H9 (cell line): ENCODE measurements around the gene RAC2. TPM values are rescaled to one million over a fixed set of nuclear protein-coding genes. Genes with fewer than 3 reads are reported as not detected.

Experiments used
- DNase-seq: peaks from one replicate; pipeline ENCODE4 v3.0.0-alpha.2; 2017
- H2AFZ ChIP-seq: one replicate; pipeline ENCODE4 v1.6.1; 2013; ENCODE audit warnings: mild to moderate bottlenecking, low read length, control low read depth, moderate library complexity
- H2AK5ac ChIP-seq: 2 replicates; pipeline ENCODE4 v1.6.1; 2013; ENCODE audit warnings: low read length, control low read depth, mixed read lengths; ENCODE audit not compliant: insufficient read length
- H2BK120ac ChIP-seq: one replicate; pipeline ENCODE4 v1.6.1; 2013; ENCODE audit warnings: low read depth, mild to moderate bottlenecking, low read length, control low read depth, inconsistent platforms; ENCODE audit not compliant: poor library complexity, severe bottlenecking
- H2BK12ac ChIP-seq: 2 replicates; pipeline ENCODE4 v1.6.1; 2013; ENCODE audit warnings: low read length, control low read depth, mixed read lengths, low read depth; ENCODE audit not compliant: insufficient read length
- H2BK15ac ChIP-seq: 2 replicates; pipeline ENCODE4 v1.6.1; 2013; ENCODE audit warnings: low read depth, low read length, control low read depth
- H2BK20ac ChIP-seq: one replicate; pipeline ENCODE4 v1.6.1; 2013; ENCODE audit warnings: low read depth, mild to moderate bottlenecking, low read length, control low read depth, inconsistent platforms; ENCODE audit not compliant: poor library complexity, severe bottlenecking
- H2BK5ac ChIP-seq: 2 replicates; pipeline ENCODE4 v1.6.1; 2013; ENCODE audit warnings: low read length, control low read depth, mixed read lengths; ENCODE audit not compliant: insufficient read length
- H3K14ac ChIP-seq: 2 replicates; pipeline ENCODE4 v1.6.1; 2013; ENCODE audit warnings: low read length, control low read depth; ENCODE audit not compliant: insufficient read depth
- H3K18ac ChIP-seq: 2 replicates; pipeline ENCODE4 v1.6.1; 2013; ENCODE audit warnings: low read depth, mild to moderate bottlenecking, mixed read lengths, low read length, control low read depth; ENCODE audit not compliant: insufficient read length
- H3K23ac ChIP-seq: 2 replicates; pipeline ENCODE4 v1.6.1; 2013; ENCODE audit warnings: low read length, control low read depth, mixed read lengths, low read depth; ENCODE audit not compliant: insufficient read length
- H3K23me2 ChIP-seq: 2 replicates; pipeline ENCODE4 v1.6.1; 2013; ENCODE audit warnings: low read depth, mild to moderate bottlenecking, mixed read lengths, low read length, control low read depth; ENCODE audit not compliant: insufficient read length, poor library complexity, severe bottlenecking
- H3K27ac ChIP-seq: 2 replicates; pipeline ENCODE4 v1.5.1; 2013; ENCODE audit warnings: low read length, control low read depth, mixed read lengths, low read depth; ENCODE audit not compliant: insufficient read length
- H3K27me3 ChIP-seq: 2 replicates; pipeline ENCODE4 v1.6.1; 2013; ENCODE audit warnings: low read length, control low read depth, inconsistent platforms; ENCODE audit not compliant: insufficient read depth
- H3K4ac ChIP-seq: 2 replicates; pipeline ENCODE4 v1.6.1; 2013; ENCODE audit warnings: low read depth, mild to moderate bottlenecking, control low read depth, inconsistent platforms, low read length, moderate library complexity
- H3K4me1 ChIP-seq: 2 replicates; pipeline ENCODE4 v1.6.1; 2013; ENCODE audit warnings: low read length, control low read depth, inconsistent platforms; ENCODE audit not compliant: insufficient read depth
- H3K4me2 ChIP-seq: 2 replicates; pipeline ENCODE4 v1.6.1; 2013; ENCODE audit warnings: low read length, control low read depth, mixed read lengths; ENCODE audit not compliant: insufficient read length, insufficient read depth
- H3K56ac ChIP-seq: 2 replicates; pipeline ENCODE4 v1.6.1; 2013; ENCODE audit warnings: low read depth, mild to moderate bottlenecking, mixed read lengths, low read length, control low read depth; ENCODE audit not compliant: insufficient read length
- H3K79me1 ChIP-seq: 2 replicates; pipeline ENCODE4 v1.6.1; 2013; ENCODE audit warnings: low read depth, mild to moderate bottlenecking, moderate library complexity, low read length, control low read depth, inconsistent platforms; ENCODE audit not compliant: insufficient read depth, poor library complexity, severe bottlenecking
- H3K79me2 ChIP-seq: 2 replicates; pipeline ENCODE4 v1.6.1; 2013; ENCODE audit warnings: low read length, control low read depth, inconsistent platforms; ENCODE audit not compliant: insufficient read depth
- H3K9ac ChIP-seq: 2 replicates; pipeline ENCODE4 v1.6.1; 2013; ENCODE audit warnings: low read length, control low read depth, mixed read lengths; ENCODE audit not compliant: insufficient read length; ENCODE audit errors: extremely low read depth
- H3K9me3 ChIP-seq: one replicate; pipeline ENCODE4 v1.6.1; 2013; ENCODE audit warnings: low read depth, low read length, inconsistent platforms; ENCODE audit not compliant: control insufficient read depth
- H3T11ph ChIP-seq: one replicate; pipeline ENCODE4 v1.6.1; 2013; ENCODE audit warnings: mild to moderate bottlenecking, low read length, control low read depth, inconsistent platforms
- H4K20me1 ChIP-seq: one replicate; pipeline ENCODE4 v1.6.1; 2013; ENCODE audit not compliant: control insufficient read depth, insufficient read length, insufficient read depth
- H4K5ac ChIP-seq: 2 replicates; pipeline ENCODE4 v1.6.1; 2013; ENCODE audit warnings: low read depth, mild to moderate bottlenecking, mixed read lengths, low read length, control low read depth; ENCODE audit not compliant: insufficient read length
- H4K8ac ChIP-seq: replicated peaks from 2 replicates; pipeline ENCODE4 v1.6.1; 2013; ENCODE audit warnings: low read length, control low read depth, mixed read lengths, low read depth; ENCODE audit not compliant: insufficient read length
- H4K91ac ChIP-seq: 2 replicates; pipeline ENCODE4 v1.6.1; 2013; ENCODE audit warnings: low read depth, mild to moderate bottlenecking, moderate library complexity, mixed read lengths, low read length, control low read depth; ENCODE audit not compliant: insufficient read length
- H3K27ac Mint-ChIP-seq, 3 experiments: 2 replicates in 2 of 3; 3 replicates in 1 of 3; pipeline ENCODE4 v1.8.0; 2020 to 2021; ENCODE audit warnings: mixed read lengths in 3 of 3, mild to moderate bottlenecking in 1 of 3, moderate library complexity in 1 of 3
- H3K27me3 Mint-ChIP-seq: 2 replicates; pipeline ENCODE4 v1.8.0; 2021; ENCODE audit warnings: low read depth, mild to moderate bottlenecking, moderate library complexity, mixed read lengths
- H3K36me3 Mint-ChIP-seq, 3 experiments: 2 replicates in 2 of 3; 3 replicates in 1 of 3; pipeline ENCODE4 v1.8.0; 2020 to 2021; ENCODE audit warnings: low read depth in 3 of 3, mixed read lengths in 3 of 3; ENCODE audit not compliant: insufficient read depth in 1 of 3
- H3K4me1 Mint-ChIP-seq, 2 experiments: 2 replicates each; pipeline ENCODE4 v1.8.0; 2020; ENCODE audit warnings: mixed read lengths in 2 of 2
- H3K4me3 Mint-ChIP-seq, 2 experiments: 2 replicates in 1 of 2; 3 replicates in 1 of 2; pipeline ENCODE4 v1.8.0; 2020 to 2021; ENCODE audit warnings: mild to moderate bottlenecking in 2 of 2, mixed read lengths in 2 of 2, moderate library complexity in 1 of 2
- H3K9me3 Mint-ChIP-seq, 2 experiments: 2 replicates in 1 of 2; 3 replicates in 1 of 2; pipeline ENCODE4 v1.8.0; 2020; ENCODE audit warnings: mild to moderate bottlenecking in 2 of 2, mixed read lengths in 2 of 2, moderate library complexity in 1 of 2
- CTCF ChIP-seq: fragments of 200-600 bp; sonication (generic); conservative IDR thresholded peaks from 3 replicates; pipeline ENCODE4 v1.8.0; 2021; ENCODE audit warnings: antibody characterized with exemption, mild to moderate bottlenecking
- WGBS: extraction: QIAGEN DNeasy Blood & Tissue Kit; methylation state at CpG from one replicate; pipeline ENCODE4 v1.1.7; 2013; ENCODE audit warnings: missing lambda C conversion rate, low lambda C conversion rate, mixed read lengths; ENCODE audit not compliant: insufficient read length; ENCODE audit errors: extremely low coverage; 5-methylcytosine and 5-hydroxymethylcytosine counted together
- total RNA-seq: library from RNA; stranded (reverse); gene quantifications from 2 replicates; pipeline ENCODE4 v1.2.1, GENCODE V29; 2021

Gene RAC2
- total RNA-seq, 1 experiment from 2014 or later = 2.8 TPM

GRCh38 chr22:37218771-37219411 is 25.2 kb downstream of the RAC2 start:
- H3K4me2 ChIP-seq = no peak overlapping the region
- no peak overlapping the region for H3K9ac ChIP-seq
- no peaks in the 10 kb centered on the region for H3K9me3 Mint-ChIP-seq
- H4K91ac ChIP-seq = no peak overlapping the region
- no peaks in the 10 kb centered on the region for H3K9me3 ChIP-seq
- H2AK5ac ChIP-seq = no peak overlapping the region
- H3K56ac ChIP-seq = no peak overlapping the region
- H3K23me2 ChIP-seq = no peaks in the 10 kb centered on the region
- H3K36me3 Mint-ChIP-seq = no peaks in the 10 kb centered on the region; a peak in 1 of 7 replicates
- no CpG with 5 or more reads among the region's 7 CpGs for WGBS
- no peak overlapping the region for H3K14ac ChIP-seq
- H3K27ac Mint-ChIP-seq = no peak overlapping the region
- no peak overlapping the region for H3K18ac ChIP-seq
- no peaks in the 10 kb centered on the region for H4K20me1 ChIP-seq
- H3K4me3 Mint-ChIP-seq = no peak overlapping the region
- H3K23ac ChIP-seq = no peak overlapping the region
- no peak overlapping the region for H2BK15ac ChIP-seq
- H3K79me1 ChIP-seq = no peaks in the 10 kb centered on the region
- no peak overlapping the region for H2BK12ac ChIP-seq
- H3K4me1 Mint-ChIP-seq = peaks cover 15 to 33% of the 10 kb centered on the region in 2 experiments
- H3K79me2 ChIP-seq = no peaks in the 10 kb centered on the region
- no peak overlapping the region for H2BK5ac ChIP-seq
- H3K27me3 Mint-ChIP-seq = peaks cover 37% of the 10 kb centered on the region
- no peak for DNase-seq
- H3K4me1 ChIP-seq = no peaks in the 10 kb centered on the region
- H3K27me3 ChIP-seq = no peaks in the 10 kb centered on the region
- no peak overlapping the region for H4K5ac ChIP-seq
- TF ChIP-seq CTCF = no peak
- no peak overlapping the region for H2AFZ ChIP-seq
- H2BK20ac ChIP-seq = no peak overlapping the region
- H2BK120ac ChIP-seq = no peak overlapping the region
- no peak overlapping the region for H3K4ac ChIP-seq
- H3K27ac ChIP-seq = no peak overlapping the region
- H3T11ph ChIP-seq = no peak overlapping the region
- no peak overlapping the region for H4K8ac ChIP-seq
